ENCODE measurements around the gene MOB3A.
"Not testable (repeated sequence)": the region's sequence is repeated elsewhere in the genome, so short reads cannot be mapped to it uniquely, and the experiment has no call there.

MOB3A gene

DNA sequence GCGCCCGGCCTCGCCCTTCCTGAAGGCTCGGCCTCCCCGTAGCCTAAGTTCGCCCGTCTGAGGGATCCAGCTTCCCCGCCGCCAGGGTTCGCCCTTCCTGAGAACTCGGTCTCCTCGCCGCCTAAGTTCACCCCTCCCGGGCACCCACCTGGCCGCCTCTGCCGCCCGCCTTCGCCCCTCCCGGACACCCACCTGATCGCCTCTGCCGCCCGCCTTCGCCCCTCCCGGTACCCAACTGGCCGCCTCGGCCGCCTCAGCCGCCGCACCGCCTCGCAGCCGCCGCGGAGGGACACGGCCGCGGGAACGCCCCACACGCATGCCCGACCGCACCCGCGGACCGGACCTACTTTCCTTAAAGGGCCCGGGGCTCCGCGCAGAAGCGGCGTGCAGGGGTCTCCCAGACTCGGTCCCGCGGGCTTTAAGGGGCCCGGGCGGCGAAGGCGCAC is at the start of gene MOB3A:
Gene MOB3A, minus strand, starts transcription at position 293 of the 446 bp plus-strand sequence. CDS start 17,766 bp downstream, outside the sequence.
- DNase-seq: peak; percentile 41 to 93

DNA sequence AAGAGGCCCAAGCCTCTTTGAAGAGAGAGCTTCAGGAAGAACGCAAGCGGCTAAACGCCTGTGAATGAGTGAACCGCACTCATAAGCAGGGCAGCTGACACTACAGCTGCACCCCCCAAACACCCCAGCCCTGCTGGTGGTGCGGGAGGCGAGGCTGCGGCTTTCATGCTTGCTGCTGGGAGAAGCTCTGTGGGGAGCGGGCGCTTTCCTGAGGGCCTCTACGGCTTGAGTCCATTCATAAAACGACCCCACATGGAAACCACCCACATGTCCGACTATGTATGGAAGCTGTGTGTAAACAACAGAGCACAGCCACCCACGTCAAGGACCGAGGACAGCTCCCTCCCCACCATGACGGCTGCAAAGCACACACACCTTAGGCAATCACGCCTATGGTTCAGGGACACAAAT is 49.7 kb upstream of the MOB3A start:
- DNase-seq: no peak

DNA sequence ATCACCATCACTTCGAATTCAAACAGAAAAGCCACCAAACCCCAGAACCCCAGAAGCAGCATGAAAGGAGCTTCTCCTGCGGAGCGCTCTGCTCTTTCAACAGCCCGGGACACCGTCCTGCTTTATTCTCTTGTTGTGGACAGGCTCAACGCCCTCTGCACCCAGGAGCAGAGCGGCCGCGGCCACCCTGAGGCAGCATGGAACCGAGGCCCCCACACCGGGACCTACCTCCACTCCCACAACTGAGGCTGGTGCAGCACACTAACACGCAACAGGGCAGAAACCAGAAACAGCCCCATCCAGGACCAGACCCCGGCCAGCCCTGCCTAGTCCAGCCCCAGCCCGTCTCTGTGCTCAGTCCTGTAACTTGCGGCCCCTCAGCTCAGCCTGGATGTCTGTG is 48.1 kb upstream of the MOB3A start:
- no peak for DNase-seq

DNA sequence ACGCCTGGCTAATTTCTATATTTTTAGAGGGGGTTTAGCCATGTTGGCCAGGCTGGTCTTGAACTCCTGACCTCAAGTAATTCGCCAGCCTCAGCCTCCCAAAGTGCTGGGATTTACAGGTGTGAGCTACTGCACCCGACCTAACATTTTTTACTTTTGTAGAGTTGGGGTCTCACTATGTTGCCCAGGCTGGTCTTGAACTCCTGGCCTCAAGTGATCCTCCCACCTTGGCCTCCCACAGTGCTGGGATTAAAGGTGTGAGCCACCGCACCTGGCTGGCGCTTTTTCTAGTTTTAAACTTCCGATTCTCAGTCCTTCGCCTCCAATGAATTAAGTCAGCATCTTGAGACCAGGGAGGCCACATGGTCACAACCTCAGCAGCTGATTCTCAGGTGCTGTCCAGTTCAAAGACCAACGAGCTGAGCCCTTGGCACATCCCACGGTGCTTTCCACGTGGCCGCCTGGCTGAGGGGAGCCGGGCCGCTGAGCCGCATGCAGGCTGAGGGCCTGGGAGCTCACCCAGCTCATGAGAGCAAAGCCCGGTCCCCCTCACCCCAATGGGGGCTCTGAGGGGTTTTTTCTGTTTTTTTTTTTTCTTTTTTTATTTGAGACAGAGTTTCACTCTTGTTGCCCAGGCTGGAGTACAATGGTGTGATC is 46.2 kb upstream of the MOB3A start:
- DNase-seq: no peak

DNA sequence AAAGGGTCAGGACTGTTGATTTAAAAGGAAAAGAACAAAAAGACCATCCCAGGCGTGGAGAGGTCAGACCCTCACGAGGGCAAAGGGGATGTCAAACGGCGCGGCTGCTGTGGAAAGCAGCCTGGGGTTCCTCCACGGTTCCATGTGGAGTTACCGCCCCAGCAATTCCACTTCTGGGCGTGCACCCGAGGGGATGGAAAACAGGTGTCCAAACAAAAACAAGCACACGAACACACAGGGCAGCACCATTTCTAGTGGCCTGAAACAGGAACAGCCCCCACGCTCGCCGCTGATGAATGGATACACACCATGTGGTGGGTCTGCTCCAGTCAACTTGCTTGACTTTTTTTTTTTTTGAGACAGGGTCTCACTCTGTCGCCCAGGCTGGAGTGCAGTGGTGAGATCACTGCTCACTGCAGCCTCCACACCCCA is 44.0 kb upstream of the MOB3A start:
- DNase-seq: no peak

DNA sequence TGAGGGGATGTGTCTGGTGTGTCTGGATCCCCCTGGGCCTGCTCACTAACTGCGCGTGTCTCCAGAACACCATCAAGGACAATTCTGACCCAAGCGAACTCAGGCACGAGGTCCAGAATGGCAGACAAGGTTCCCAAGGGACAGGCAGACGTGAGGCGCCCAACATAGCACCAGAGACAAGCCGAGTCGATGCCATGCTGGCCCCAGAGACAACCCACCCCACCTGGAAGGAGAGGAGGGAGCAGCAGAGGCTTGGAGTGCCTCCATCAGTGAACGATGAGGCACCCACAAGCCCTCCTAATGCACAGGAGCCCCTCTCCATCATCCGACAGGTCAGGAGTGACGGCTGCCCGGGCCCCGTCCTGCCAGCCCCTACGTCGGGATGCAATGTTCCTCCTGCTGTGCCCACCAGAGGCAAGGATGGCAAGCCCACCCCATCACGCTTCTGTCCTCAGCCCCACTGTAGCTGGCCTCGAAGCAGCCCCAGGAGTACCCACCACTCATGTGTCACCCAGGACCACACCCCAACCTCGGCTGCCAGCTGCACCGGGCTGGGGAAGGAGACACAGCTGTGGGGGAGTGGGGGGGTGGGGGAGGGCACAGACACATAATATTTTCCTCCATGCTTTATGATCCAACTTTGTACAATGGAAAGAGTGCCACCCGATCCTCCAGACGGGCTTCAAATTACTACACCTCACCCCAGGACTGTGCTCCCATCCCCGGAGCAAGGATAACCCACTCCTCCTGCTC is 43.4 kb upstream of the MOB3A start:
- DNase-seq: no peak

DNA sequence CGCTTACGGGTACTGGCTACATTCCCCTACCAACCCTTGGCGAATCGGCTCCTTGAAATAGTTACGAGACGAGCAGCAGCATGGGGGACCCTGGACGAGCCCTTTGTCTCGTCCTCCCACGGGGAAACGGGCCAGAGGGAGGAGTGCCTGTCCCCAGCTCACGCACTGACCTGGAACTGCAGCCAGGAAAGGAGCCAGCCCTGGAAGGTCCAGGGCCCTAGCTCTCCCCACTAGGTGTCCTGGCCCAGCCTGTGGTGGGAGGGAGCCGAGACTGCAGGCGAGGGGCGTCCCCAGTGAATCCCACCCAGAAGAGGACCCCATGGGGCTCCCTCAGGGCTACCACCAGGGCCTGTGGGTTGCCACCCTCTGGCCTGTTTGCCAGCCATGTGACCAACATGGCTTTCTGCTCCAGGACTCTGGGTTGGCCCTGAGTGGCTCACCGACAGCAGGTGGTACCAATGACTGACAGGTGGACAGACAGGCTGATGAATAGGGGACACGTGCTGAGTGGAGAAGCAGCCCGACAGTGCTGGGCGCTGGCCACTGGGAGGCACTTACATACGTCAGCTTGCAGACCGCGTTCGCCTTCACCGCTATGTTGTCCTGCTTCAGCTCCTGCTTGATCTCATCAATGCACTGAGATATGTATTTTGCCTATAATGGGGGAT is 42.1 kb upstream of the MOB3A start:
- no peak for DNase-seq

DNA sequence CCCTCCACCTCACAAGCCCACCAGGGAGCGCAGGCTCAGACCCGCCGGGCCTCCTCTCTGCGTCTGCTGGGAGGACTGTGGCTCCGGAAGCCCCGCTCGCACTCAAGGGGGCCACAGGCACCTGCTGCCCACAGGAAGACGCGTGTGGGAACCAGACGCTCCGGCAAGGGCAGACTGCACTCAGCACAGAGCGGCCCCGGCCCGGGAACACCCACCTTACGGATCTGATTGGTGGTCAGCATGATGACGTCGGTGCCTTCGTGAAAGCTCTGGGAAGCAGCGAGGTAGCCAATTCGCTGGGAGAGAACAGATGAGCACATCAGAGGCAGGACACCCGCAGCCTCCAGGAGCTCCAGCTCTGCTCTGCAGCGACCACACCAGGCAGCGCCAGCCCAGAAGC is 40.7 kb upstream of the MOB3A start:
- DNase-seq: no peak

DNA sequence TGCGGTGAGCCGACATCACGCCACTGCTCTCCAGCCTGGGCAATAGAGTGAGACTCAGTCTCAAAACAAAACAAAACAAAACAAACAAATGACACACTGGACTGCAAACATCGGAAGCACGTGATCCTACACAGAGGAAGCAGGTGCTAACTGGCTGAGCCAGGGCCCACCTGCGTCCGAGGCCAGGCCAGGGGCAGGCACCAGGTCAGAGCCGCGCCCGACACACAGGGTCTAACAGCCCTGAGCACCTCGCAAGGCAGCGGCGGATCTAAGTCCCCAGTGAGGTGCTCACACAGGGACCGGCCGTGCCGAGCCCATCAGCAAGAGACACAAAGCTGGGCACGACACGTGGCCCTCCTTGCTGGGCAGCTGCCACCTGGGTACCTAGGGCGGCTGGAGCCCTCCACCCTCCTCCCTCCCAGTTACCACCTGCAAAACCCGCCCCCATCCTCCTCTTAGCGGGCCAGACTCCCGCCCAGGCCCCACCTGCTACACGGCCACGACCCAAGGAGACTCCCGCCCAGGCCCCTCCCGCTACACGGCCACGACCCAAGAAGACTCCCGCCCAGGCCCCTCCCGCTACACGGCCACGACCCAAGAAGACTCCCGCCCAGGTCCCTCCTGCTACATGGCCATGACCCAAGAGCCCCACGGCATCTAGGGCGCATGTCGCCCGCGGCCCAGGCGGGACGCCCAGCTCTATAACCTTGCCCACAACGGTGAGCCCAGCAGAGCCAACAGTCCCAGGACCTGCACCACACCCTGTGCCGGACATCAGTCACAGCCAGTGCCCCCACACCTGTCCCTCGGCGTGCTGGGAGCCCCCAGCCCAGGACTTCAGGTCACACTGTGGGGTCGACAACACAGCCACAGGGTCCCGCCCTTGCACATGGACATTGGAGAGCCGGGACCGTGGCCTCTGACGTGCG is 39.6 kb upstream of the MOB3A start:
- no peak for DNase-seq

DNA sequence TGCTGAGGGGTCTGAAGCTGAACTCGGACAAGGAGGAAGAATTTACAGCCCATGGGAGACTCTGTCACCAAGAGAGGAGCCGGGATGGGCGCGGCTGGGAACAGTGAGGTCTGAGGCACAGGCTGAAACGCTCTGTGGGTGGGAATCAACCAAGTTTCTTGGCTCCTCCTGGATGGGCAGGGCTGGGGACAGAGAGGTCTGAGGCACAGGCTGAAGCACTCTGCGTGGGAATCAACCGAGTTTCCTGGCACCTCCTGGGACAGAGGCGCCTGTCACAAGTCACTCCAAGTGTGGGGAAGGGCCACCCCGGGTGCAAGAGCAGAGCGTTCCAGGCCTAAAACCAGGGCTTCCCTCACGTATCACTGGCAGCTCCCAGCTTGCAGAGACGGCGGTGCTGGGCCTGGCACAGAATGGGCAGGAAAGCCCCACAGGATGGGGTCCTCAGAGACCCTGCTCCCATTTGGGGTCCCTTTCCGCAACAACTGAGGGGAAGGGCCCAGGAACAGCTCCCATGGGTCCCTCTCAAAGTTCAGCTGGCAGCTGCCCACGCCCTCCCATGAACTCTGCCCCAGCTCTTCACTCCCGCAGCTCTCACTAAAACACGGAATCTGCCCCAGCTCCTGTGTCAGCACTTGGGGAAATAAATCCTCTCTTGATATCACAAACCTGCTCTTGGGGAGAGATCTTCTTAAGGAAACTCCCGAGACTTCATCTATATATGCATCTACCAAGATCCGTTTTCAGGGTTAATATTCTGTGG is 36.8 kb upstream of the MOB3A start:
- no peak for DNase-seq

DNA sequence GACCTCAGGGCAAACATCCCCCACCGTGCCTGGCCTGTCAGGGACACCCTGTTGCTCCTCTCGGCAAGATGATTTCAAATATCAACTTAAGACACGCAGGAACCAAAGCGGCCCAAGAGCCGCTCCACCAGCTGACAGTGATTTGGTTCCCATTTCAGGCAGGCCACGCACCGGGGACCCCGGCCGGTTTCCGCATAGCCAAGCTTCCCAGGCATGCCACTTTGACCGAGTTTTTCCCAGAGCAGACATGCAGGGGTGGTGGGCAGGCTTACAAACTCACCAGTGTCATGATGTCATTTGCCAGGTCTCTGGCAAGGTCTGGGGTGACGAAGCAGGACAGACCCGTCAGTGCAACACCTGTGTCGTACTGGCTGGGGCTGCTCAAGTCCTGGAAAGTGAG is 36.1 kb upstream of the MOB3A start:
- no peak for DNase-seq

DNA sequence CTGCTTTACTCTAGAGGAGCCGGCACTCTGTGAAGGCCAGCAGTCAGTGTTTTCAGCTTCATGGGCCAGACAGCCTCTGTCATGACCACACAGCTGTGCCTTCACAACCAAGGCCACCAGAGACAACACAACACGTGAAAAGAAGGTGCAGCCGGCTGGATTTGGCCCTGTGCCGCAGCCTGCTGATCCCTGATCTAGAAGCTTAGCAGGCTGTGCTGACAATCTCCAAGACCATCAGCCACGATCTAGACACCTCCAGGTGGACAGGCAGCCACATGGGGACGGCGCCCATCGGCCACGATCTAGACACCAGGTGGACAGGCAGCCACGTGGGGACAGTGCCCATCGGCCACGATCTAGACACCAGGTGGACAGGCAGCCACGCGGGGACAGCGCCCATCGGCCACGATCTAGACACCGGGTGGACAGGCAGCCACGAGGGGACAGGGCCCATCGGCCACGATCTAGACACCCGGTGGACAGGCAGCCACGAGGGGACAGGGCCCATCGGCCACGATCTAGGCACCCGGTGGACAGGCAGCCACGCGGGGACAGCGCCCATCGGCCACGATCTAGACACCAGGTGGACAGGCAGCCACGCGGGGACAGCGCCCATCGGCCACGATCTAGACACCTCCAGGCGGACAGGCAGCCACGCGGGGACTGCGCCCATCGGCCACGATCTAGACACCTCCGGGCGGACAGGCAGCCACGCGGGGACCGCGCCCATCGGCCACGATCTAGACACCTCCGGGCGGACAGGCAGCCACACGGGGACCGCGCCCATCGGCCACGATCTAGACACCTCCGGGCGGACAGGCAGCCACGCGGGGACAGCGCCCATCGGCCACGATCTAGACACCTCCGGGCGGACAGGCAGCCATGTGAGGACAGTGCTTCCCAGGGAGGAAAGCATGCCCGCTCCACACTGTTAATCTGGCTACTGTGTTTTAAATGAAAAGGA is 35.2 kb upstream of the MOB3A start:
- not testable (repeated sequence) for DNase-seq

DNA sequence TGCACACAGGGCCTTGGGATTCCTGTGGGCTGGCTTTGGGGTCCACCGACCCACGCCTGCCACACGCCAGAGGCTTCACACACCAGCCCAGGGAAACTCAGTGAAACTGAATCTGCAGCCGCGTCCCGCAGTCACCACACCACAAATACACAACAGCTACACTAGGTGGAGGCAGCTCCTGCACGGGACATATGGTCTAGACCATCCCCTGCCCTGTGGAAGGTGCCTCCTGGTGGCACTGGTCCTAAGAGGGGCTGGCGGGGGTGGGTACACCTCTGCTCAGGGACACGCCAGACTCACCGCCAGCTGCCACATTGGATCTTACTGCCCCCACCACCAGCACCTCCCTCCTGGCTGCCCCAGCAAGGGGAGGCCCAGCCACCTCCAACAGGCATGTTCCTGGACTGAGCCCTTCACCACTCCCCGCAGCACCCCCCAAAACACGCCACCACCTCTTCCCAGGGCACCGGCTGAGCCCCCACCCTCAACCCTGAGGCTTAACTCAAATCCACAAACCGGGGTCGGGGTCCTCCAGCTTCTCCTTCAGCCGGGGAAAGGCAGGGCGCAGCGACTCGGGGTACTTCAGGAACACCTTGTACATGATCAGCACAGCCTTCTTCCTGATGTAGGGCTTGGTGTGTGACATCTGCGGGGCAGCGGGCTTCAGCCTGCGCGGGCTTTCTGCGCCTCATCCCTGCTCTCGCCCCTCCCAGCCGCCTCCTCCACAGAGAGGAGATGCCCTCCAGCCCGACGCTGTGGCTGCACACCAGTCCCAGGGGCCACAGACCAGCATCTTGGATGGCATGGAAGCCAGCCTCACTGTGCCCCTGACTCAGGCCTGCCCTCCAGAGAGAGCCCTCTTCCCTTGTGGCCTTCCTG is 34.0 kb upstream of the MOB3A start:
- DNase-seq: no peak

DNA sequence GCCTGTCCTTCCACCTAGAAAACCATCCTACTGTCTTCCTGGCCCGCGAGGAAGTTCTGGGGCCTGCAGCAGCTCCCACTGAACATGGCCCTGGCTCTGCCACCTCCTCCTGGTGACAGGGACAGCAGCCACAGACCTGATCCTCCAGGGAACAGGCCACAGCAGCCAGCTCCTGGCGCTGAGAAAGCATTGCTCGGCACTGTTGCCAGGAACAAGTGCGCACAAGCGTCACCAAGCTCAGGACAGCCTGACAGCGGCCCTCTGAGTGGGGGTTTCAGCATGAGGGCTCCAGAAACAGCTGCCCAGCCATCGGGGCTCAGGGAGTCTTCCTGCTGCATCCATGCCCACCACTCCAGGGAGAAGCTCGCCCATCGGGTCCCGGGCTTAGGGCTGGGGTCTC is 33.4 kb upstream of the MOB3A start:
- DNase-seq: no peak

DNA sequence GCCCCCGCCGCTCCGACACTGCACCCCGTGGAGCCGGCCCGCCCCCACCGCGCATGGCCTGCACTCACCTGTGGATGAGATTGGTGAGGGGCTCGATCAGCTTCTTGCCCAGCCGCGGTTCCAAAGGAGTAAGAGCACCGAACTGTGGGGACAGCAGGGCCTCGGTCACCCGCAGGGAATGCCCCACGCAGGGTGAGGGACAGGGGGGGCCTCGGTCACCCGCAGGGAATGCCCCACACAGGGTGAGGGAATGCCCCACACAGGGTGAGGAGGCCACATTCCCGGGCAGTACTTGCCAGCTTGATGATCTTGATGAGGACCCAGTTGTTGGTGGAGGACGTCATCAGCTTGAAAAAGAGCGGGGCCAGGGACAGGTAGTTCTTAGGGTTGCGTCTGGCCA is 32.9 kb upstream of the MOB3A start:
- no peak for DNase-seq

DNA sequence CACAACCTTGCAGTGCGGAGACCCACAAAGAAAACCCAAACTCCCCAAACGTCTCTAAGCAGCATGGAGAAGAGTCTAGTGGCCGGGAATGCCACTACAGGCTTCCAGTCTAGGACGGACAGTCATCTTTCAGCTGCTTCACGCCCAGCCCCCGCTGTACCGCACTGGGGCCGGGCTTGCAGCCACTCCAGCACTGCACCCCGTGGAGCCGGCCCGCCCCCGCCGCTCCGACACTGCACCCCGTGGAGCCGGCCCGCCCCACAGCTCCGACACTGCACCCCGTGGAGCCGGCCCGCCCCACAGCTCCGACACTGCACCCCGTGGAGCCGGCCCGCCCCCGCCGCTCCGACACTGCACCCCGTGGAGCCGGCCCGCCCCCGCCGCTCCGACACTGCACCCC is 32.1 kb upstream of the MOB3A start:
- not testable (repeated sequence) for DNase-seq

DNA sequence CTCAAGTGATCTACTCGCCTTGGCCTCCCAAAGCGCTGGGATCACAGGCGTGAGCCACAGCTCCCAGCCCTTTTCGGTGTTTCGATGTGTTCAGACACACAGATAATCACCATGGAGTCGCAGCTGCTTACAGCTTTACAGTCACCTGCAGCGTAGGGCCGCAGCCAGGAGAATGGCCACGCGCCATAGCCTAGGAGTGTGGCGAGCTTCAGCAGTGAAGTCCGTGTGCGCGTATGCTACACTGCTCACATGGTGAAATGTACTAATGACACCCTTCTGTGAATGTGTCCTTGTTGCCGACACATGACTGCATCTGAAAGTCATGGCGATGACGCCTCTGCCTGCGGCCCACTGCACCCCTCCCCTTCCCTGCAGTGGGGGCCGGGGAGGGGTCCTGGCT is 31.6 kb upstream of the MOB3A start:
- DNase-seq: no peak

DNA sequence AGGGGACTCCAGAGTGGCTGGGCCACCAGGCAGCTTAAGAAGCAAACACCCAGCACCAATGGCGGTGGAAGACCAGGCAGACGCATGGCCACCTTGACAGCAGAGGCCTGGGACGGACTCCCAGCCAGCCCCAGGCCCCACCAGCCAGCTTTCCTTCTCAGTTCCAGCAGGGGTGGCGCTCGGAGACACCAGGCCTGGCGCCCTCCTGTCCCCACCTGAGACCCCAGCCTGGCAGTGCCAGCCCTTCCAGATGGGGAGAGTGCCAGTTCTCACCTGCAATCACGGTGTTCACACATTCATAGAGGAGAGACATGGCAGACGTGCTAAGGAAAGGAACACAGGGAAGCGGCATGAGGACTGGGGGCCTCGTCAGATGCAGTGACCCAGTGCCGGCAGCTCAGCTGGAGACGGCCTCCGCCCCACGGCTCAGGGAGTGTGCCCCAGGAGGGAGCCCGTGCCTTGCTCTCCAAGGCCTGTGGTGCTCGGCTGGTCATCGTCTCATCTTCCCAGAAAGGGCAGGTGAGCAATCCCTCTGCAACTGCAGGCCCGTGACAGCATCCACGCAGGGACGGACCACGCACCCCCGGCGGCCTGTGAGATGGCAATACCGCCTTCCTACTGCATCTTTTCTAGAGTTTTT is 30.9 kb upstream of the MOB3A start:
- DNase-seq: no peak

DNA sequence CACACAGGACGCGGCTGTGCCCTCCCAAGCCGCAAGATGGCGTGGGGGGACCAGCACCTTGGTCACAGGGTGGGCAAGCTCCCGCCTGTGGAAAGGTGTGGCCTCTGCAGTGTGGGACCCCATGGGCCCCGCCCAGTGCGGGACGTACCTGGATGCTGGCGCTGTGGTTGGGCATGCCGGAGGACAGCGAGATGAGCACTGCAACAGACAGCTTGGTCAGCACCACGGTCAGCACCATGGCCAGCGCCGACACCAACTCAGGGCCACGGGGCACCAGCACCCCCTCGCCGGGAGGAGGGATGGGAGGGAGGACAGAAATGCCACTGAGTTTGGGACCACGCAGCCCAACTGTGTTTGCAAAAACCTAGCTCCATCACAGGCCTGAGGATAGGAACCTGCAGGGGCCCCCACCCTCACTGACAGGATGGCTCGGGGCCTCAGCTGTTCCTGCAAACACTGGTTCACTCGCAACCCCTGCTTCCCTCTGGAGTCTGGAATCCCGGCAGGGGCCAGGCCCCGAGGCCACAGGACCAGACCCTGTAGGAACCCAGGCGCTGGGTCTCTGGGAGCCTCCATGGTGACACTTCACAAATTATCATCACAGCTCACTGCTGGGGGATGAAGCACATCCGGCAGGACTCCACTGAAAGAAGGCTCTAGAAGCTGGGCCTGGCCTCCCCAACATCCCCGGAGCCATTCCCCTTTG is 27.7 kb upstream of the MOB3A start:
- no peak for DNase-seq

Measured in NCI-H1930 (cell line).